COLO668 (cell line): ENCODE measurements around the gene RTL3.
"Not testable (repeated sequence)": the region's sequence is repeated elsewhere in the genome, so short reads cannot be mapped to it uniquely, and the experiment has no call there.

Experiments
- DNase-seq: peaks from one replicate; lab custom pipeline; 2025; ENCODE audit not compliant: unreplicated experiment; lab: John Stamatoyannopoulos, UW

The RTL3 gene, protein sequence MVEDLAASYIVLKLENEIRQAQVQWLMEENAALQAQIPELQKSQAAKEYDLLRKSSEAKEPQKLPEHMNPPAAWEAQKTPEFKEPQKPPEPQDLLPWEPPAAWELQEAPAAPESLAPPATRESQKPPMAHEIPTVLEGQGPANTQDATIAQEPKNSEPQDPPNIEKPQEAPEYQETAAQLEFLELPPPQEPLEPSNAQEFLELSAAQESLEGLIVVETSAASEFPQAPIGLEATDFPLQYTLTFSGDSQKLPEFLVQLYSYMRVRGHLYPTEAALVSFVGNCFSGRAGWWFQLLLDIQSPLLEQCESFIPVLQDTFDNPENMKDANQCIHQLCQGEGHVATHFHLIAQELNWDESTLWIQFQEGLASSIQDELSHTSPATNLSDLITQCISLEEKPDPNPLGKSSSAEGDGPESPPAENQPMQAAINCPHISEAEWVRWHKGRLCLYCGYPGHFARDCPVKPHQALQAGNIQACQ

DNA sequence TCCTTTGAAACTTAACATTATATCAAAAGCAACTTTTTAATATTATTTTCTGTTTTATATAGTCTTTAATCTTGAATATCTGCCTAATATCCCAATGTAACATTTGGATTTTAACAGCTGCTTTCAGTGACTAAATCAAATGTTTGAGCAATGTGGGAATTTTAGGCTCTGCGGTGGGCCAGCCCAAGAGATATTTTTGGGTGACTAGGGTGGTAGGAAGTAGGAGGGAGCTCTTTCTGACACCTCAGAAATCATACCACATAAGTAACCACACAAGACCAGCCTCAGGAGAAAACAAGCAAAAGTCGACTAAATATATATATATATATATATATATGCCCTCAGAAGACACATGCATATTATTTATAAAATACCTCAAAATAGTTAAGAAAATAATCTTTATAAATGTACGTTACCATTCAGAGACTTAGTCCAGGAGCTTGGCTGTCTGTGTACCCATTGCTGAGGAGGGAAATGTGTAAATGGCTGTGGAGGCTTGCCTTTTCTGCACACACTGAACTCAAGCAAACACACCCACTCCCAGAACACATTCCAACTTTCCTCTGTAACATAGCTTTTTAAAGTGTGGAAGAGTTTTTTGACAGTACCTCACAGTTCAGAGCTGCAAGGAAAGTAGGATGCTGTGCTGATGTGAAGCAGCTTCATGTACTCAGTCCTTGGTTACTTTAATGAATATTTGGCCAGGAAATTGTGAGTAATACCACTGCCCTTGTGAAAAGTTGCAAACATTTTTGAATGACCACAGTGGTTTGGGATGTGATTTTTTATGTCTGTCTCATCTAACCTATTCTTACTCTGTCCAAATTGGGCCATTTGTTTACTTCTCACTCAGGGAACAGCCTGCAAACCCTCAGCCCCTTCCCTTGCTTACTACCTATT lies at the start of gene RTL3:
TSS of gene RTL3 (minus strand) at position 484 of the 900 bp plus-strand sequence. CDS start 908 bp downstream, outside the sequence.
- DNase-seq, result no peak

DNA sequence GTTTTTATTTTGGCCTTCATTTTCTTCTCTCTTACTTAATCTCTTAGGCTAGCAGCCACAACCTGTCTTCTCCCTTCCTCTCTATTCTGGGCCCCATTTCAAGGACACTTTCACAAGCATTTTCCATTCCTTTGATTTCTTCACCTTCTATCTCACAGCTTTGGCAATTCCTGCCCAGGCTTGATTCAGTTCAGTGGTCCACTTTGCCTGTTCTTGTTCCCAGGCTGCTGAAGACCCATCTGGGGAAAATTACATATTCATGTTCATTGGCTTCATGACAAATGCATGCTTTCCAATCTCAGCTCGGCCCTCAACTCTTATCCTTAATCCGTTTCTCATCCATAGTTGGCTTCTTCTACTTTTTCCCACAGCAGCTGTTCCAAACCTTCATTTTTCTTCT lies 49.7 kb upstream of the RTL3 start:
- no peak for DNase-seq

DNA sequence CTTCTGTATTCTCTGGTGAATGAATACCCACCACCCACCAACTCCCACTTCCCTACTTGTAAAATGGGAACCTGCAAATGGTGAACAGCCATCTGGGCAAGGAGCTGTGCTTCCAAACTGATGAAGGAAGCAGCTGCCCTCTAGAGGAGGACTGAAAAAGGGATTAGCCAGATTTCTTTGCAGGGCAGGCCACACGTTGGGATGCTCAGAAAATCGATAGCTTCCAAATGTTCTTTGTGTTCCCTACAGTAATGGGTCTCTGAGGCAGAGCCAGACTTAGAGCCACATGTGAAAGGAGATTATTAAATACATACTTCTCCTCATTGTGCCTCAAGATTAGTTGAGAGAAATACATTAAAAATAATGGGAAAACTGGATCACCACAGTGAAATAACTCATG lies 49.1 kb upstream of the RTL3 start:
- no peak for DNase-seq

DNA sequence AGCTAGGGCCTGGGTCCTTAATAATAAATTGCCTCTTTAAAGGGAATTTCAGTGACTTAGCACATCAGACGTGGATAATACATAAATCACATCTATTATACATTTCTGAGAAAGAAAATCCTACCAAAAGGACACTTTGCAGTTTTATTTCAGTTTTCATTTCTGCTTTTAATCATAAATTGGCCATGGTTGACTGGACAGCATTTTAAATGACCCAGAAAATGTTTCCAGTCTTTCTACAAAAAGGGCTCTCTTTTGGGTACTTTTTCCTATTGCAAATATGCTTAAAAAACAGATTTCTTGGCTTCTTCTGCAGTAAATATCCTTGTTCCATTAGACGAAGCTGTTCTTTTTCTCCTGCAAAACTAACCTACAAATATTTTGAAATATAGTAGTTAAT lies 46.9 kb upstream of the RTL3 start:
- no peak for DNase-seq

DNA sequence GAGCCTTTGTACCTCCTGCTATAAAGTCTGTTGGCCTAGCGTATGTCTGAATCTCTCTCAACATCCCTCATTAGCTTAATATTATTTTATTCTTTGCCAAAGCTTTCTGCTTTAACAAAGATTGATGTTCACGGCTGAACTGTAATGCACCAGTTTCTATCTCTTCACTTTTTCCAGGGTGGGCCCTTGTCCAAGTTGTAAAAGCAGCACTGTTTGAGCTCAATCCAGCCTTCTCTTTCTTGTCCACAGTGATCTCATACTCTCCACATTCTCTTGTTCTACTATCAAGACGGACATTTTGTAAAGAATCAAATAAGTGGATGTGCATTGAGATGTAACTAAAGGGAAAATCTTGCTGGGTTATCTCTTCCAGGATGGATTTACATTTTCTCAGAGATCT lies 34.4 kb upstream of the RTL3 start:
- DNase-seq, result no peak

DNA sequence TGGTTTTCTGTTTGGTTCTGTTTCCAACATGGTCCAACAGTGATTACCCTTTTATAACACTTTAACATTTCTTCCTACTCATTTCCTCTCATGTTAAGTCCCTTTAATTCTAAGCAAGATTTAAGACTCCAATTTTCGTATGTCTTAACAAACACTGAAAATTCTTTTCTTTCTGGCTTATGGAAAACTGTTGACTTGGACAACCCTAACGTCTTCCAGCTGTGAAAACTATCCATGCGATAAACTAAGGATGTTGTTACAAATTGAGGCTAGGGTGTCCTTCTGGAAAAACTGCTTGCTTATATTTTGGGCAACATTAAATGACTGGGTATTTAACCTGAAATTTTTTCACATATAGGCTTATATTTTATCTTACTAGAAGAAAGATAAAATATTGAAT lies 33.9 kb upstream of the RTL3 start:
- DNase-seq, result no peak

DNA sequence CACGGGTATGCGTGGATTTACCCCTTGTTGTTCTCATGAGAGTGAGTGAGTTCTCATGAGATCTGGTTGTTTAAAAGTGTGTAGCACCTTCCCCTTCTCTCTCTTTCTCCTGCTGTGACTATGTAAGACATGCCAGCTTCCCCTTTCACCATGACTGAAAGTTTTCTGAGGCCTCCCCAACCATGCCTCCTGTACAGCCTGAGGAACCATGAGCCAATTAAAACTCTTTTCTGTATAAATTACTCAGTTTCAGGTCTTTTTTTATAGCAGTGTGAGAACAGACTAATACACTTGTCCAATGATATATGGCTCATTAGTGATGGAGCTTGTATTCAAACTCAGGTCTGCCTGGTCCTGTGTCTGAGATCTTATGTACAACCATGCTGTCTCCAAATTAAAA lies 28.5 kb upstream of the RTL3 start:
- no peak for DNase-seq

DNA sequence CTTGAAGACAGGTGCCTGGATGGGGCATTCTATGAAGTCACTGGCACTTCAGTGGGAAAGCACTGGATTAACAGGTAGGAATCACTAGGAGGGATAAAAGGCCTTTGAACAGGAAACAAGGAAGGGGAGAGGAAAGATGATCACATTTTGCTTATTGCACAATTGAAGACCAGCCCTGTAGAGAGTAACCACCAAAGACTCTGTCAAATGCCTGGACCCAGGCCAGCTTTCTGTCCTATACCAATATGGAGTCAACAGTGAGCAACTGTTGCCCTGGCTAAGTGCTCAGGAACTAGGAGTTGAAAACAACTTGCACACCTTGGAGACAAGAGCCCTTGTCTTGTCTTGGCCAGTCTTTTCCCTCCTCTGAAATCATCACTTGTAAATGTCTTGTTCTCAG lies 14.1 kb upstream of the RTL3 start:
- DNase-seq, result no peak

DNA sequence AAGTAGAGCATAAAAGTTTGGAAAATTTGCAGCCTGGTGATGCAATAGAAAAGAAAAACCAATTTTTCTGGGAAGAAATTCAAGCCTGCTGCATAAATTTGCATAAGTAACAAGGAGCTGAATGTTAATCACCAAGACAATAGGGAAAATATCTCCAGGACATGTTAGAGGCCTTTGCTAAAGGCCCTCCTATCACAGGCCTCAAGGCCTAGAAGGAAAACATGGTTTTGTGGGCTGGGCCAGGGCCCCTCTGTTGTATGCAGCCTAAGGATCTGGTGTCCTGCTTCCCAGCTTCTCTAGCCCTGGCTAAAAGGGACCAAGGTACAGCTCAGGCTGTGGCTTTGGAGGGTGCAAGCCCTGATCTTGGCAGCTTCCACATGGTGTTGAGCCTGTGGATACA lies 6.2 kb upstream of the RTL3 start:
- DNase-seq, result no peak

DNA sequence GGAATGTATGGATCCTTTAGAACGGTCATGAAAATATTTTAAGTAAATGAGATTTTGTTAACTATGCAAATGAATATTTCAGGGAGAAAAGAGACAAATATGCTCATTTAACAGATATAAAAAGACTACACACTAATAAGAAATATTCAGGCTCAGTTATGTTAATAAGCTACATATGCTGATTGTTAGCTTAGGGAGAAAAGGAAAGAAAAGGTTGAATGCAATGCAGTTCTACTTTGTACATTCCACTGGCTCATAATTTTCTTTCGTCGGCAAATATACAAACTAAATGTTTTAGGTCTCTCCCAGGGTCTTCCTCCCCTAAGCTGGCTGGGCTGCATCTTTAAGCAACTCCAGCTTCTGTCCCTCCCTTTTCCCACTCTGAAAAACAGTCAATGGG lies 2.7 kb upstream of the RTL3 start:
- DNase-seq, result no peak

DNA sequence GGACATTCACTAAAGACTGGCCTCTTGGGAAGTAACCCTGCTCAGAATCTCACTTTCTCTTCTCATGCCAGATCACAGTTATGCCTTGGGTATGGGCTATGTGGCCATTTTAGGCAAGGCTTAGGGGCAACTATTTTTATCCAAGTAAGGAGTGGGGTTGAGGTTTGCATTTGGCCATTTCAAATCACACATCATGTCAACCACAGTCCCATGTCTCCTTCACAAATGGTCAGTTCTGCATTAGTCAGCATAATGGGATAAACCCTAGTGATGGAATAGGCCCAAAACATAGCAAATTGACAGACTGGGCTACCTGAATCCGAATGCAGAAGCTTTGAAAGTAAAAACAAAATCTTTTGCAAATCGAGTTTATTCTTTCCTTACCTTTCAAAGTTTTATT lies 827 bp upstream of the RTL3 start:
- DNase-seq, result no peak

DNA sequence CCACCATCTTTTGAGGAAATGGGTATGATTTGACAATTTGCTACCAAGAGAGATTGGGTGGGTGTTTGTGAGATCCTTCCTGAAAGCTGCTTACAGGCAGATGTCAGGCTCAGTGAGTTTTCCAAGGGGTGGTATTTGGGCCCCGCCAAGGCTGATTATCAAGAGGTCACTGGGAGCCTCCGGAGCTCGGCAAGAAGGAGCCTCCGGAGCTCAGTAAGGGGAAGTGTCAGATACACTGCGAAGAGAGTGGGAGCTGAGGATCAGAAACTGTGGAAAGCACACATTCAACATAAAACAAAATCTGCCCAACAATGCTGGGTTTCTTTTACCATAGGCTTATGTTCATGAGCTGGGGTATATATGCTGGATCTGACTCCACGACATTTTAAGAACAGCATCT lies 714 bp downstream of the RTL3 start:
- DNase-seq, result no peak

DNA sequence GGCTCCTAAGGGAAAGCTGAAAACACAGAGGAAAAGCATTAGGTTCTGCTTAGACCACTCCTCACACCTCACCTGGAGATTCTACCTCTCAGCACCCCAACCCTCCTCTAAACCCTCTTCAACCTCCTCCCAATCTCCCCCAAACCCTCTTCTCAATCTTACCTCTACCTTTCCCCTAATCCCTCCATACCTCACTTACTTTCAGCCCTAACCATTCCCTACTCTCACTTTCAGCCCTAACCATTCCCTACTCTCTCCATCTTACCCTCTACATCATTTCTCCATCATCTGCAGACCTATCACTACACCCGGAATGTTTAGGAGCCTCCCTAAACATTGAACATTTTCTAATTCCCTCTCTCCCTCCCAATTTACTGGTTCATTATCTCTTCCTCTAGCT lies 3.5 kb downstream of the RTL3 start:
- DNase-seq, result no peak

DNA sequence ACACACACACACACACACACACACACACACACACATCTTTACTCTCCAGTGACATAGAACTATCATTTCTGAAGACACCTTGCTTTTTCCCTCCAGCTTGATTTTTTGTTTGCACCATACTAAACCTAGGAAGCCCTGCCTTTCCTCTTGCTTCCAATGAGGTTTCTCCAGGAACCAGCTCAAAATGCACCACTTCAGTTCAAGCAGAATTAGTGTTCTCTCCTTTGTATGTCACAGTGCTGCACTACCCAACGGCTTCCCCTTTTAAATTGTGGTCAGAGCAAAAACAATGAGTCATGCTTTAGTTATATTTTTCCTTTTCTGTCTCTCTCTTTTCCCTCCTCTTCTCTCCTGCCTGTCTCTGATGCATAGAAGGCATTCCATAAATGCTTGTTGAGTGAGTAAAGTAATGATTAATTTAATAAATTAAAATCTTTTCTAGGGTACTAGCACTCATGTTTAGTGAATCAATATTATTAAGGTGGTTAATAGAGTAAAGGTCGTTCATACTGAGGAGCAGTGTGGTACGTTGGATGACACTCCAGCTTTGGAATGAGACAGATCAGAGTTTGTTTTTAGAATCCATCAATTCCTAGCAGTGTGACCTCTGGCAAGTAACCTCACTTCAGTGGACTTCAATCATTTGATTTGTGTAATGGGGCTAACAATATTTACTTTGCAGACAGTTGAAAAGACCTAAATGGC lies 5.9 kb downstream of the RTL3 start:
- no peak for DNase-seq

DNA sequence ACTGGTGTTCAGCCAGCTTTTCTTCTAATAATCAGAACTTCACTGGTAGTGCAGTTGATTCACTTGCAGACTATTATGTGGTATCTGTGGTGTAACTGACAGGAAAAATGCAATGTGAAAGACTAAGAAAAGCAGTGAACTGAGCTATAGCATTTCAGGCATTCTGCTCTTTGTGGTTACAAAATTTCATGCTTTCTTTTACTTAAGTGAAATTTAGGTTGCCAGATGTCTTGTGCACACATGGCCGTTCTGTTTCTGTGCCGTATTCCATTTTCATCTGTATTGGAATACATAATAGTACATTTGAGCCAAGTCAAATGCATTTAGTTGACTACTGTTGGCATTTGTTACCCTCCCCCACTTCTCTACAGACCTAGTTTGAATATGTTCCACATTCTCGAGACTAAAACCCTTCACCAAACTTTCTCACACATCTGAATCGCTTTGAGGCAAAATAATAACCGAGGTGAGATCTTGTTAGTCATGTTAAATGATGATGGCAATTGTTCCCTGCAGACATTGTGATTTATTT lies 8.2 kb downstream of the RTL3 start:
- DNase-seq, result no peak

DNA sequence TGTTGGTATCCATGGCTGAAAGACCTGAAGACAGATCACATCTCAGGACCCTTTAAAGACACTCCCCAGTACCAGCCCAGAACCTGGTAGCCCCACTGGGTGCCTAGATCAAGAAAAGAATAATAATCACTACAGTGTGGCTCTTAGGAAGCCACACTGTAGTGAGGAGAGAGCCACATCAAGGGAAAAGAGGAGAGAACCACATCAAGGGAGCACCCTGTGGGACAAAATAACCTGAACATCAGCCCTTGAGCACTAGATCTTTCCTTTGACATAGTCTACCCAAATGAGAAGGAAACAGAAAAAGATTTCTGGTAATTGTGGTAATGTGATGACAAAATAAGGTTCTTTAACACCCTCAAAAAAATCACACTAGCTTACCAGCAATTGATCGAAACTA lies 15.3 kb downstream of the RTL3 start:
- no peak for DNase-seq

DNA sequence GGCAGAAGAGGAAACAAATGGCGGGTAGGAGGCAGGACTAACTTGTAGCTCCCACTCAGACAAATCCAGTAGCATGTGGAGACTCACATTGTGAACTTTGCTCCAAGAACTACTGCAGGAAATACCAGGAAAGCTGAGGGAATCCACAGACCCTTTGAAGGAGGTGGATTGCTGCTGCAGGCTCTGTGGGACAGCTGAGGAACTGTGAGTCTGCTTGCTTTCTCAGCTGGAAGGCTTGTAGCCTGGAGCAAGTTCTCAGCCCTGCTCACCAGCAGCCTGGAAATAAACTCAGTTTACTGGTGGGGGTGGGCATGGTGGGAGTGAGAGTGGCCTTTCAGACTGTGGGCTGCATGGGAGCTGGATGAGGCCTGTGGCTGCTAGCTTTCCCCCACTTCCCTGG lies 16.0 kb downstream of the RTL3 start:
- no peak for DNase-seq

DNA sequence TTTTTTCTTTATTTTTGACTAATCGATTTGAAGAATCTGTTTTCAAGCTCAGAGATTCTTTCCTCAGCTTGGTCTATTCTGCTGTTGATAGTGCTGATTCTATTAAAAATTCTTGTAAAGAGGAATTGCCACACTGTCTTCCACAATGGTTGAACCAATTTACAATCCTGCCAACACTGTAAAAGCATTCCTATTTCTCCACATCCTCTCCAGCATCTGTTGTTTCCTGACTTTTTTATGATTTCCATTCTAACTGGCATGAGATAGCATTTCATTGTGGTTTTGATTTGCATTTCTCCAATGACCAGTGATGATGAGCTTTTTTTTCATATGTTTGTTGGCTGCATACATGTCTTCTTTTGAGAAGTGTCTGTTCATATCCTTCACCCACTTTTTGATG lies 23.0 kb downstream of the RTL3 start:
- not testable (repeated sequence) for DNase-seq

DNA sequence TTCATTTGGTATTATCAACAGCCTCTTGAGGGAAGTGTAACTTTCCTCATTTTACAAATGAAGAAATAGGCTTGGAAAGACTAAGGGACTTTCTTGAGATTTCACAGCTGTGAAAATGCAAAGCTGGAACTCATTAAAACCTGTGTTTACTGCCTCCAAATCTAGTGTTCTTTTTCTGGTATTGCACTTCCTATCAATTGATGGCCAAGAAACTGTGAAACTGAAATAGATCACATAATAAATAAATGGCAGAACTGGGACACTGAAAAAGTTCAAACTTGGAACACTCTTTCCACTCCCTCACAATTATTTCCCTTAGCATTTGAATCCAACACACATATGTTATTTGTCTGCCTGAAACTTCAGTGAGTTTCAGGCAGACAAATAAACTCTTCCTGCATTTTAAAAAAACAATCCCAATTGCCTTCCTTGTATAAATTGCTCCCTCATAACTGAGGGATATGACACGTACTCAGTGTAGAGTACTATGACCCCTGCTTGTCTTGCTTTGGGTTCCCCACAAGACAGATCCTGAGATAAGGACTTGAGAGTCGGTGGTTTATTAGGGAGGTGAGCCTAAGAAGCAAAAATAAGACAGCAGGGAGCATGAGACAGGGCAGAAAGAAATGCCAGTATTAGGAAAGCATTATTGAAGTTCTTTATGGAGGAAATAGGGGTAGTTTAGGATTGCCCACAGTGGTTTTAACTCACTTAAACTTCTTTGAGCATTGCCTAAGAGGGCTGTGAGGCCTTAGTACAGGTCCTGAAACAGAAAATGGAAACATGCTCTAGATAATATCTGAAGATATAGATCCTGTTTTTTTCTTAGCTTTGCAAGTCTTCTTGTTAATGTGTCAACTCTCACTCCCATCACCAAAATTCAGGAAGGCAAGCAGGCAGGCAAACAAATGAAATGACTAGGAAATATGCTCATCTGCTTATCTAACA lies 33.9 kb downstream of the RTL3 start:
- no peak for DNase-seq

DNA sequence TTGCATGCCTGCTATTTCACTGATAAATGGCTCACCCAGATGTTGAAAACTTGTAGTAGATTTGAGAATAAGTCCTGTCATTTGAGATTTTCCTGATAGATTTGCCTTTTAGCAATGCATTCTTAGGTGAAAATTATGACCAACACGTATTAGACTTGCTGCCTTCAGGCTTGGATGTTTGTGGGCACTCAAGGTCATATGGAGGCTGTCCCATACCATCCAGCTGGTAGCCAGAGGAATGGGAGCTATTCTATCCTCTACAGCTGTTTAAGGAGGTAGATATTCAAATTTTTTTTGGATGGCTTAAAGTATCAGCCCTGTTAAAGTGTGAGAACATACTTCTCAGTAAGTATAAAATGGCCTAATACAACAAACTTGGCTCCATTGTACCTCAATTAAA lies 34.7 kb downstream of the RTL3 start:
- DNase-seq, result no peak
